Trophoblast cell (in vitro differentiated cells and primary cell): ENCODE data around the gene HHIPL2.

Experiments used
- DNase-seq, 2 donors: peaks; one replicate each; pipeline ENCODE4 v3.0.0-alpha.2; 2016
- H2AFZ ChIP-seq: 2 replicates; pipeline ENCODE4 v1.6.1; 2013; ENCODE audit warnings: low read length, moderate library complexity, mild to moderate bottlenecking; ENCODE audit not compliant: insufficient read depth, poor library complexity
- H2AK5ac ChIP-seq: 2 replicates; pipeline ENCODE4 v1.6.1; 2013; ENCODE audit warnings: mild to moderate bottlenecking, low read length
- H2BK120ac ChIP-seq: 2 replicates; pipeline ENCODE4 v1.6.1; 2013; ENCODE audit warnings: low read length, mild to moderate bottlenecking, moderate library complexity; ENCODE audit not compliant: insufficient read depth, poor library complexity
- H2BK12ac ChIP-seq: 2 replicates; pipeline ENCODE4 v1.6.1; 2013; ENCODE audit warnings: mild to moderate bottlenecking, low read length, moderate library complexity
- H2BK5ac ChIP-seq: 2 replicates; pipeline ENCODE4 v1.6.1; 2013; ENCODE audit warnings: low read length, low read depth, moderate library complexity, mild to moderate bottlenecking; ENCODE audit not compliant: poor library complexity
- H3K14ac ChIP-seq: 2 replicates; pipeline ENCODE4 v1.6.1; 2013; ENCODE audit warnings: mild to moderate bottlenecking, low read length
- H3K18ac ChIP-seq: 2 replicates; pipeline ENCODE4 v1.6.1; 2013; ENCODE audit warnings: mild to moderate bottlenecking, low read length
- H3K23ac ChIP-seq: 2 replicates; pipeline ENCODE4 v1.6.1; 2013; ENCODE audit warnings: low read length
- H3K27ac ChIP-seq: 2 replicates; pipeline ENCODE4 v1.5.1; 2013; ENCODE audit warnings: low read depth, mild to moderate bottlenecking, inconsistent platforms, low read length, moderate library complexity
- H3K27me3 ChIP-seq: 2 replicates; pipeline ENCODE4 v1.6.1; 2013; ENCODE audit warnings: inconsistent platforms, mild to moderate bottlenecking, low read length, moderate library complexity; ENCODE audit not compliant: insufficient read depth
- H3K36me3 ChIP-seq, 2 experiments: 1 replicate in 1 of 2; 2 replicates in 1 of 2; pipeline ENCODE4 v1.6.1; 2013; ENCODE audit warnings: low read length in 2 of 2, mild to moderate bottlenecking in 2 of 2, moderate library complexity in 1 of 2; ENCODE audit not compliant: insufficient read depth in 2 of 2, control insufficient read depth in 1 of 2
- H3K4ac ChIP-seq: 2 replicates; pipeline ENCODE4 v1.6.1; 2013; ENCODE audit warnings: low read depth, mild to moderate bottlenecking, low read length, moderate library complexity
- H3K4me1 ChIP-seq, 2 experiments: 1 replicate in 1 of 2; 2 replicates in 1 of 2; pipeline ENCODE4 v1.6.1; 2013; ENCODE audit warnings: low read length in 2 of 2, mild to moderate bottlenecking in 2 of 2, moderate library complexity in 1 of 2; ENCODE audit not compliant: insufficient read depth in 2 of 2, control insufficient read depth in 1 of 2
- H3K4me2 ChIP-seq: 2 replicates; pipeline ENCODE4 v1.6.1; 2013; ENCODE audit warnings: inconsistent platforms, mild to moderate bottlenecking, low read length, moderate library complexity
- H3K4me3 ChIP-seq: 2 replicates; pipeline ENCODE4 v1.5.1; 2013; ENCODE audit warnings: mild to moderate bottlenecking, low read depth, low read length, inconsistent platforms
- H3K79me1 ChIP-seq: one replicate; pipeline ENCODE4 v1.6.1; 2013; ENCODE audit warnings: low read length
- H3K79me2 ChIP-seq: 2 replicates; pipeline ENCODE4 v1.6.1; 2013; ENCODE audit warnings: low read length, mild to moderate bottlenecking; ENCODE audit not compliant: control insufficient read depth, insufficient read depth, poor library complexity
- H3K9ac ChIP-seq: 2 replicates; pipeline ENCODE4 v1.6.1; 2013; ENCODE audit warnings: mild to moderate bottlenecking, low read length
- H3K9me3 ChIP-seq: 2 replicates; pipeline ENCODE4 v1.6.1; 2013; ENCODE audit warnings: low read depth, mild to moderate bottlenecking, control low read depth, inconsistent platforms, low read length; ENCODE audit not compliant: insufficient read depth
- H4K12ac ChIP-seq: 2 replicates; pipeline ENCODE4 v1.6.1; 2013; ENCODE audit warnings: low read depth, mild to moderate bottlenecking, low read length, moderate library complexity
- H4K8ac ChIP-seq: 2 replicates; pipeline ENCODE4 v1.6.1; 2013; ENCODE audit warnings: low read depth, mild to moderate bottlenecking, low read length, moderate library complexity
- H4K91ac ChIP-seq: one replicate; pipeline ENCODE4 v1.6.1; 2013; ENCODE audit warnings: low read depth, mild to moderate bottlenecking, low read length, moderate library complexity
- WGBS: extraction: QIAGEN DNeasy Blood & Tissue Kit; methylation state at CpG from one replicate; pipeline ENCODE4 v1.1.7; 2013; ENCODE audit warnings: missing lambda C conversion rate; ENCODE audit not compliant: insufficient read length, insufficient coverage; ENCODE audit errors: extremely low coverage; 5-methylcytosine and 5-hydroxymethylcytosine counted together

Gene HHIPL2

GRCh38 chr1:222552882-222553281 lies 5.0 kb upstream of the HHIPL2 start:
- no CpG with 5 or more reads among the region's 5 CpGs for WGBS
- H3K4me2 ChIP-seq, result no peak overlapping the region

GRCh38 chr1:222547260-222547614 lies 667 bp downstream of the HHIPL2 start:
- H3K79me1 ChIP-seq, result no peaks in the 10 kb centered on the region
- no peaks in the 10 kb centered on the region for H3K79me2 ChIP-seq
- H3K27me3 ChIP-seq, result no peaks in the 10 kb centered on the region
- H3K9ac ChIP-seq, result no peak overlapping the region
- no peak overlapping the region for H2BK120ac ChIP-seq
- no peak overlapping the region for H2AFZ ChIP-seq
- no peak overlapping the region for H2AK5ac ChIP-seq
- no peak overlapping the region for H4K8ac ChIP-seq
- peak overlapping the region; percentile 21 for H4K91ac ChIP-seq
- no peak overlapping the region for H4K12ac ChIP-seq
- H3K18ac ChIP-seq, result no peak overlapping the region
- H3K36me3 ChIP-seq, result no peaks in the 10 kb centered on the region
- H2BK5ac ChIP-seq, result no peak overlapping the region
- H3K23ac ChIP-seq, result no peak overlapping the region
- no peak for DNase-seq
- no peak overlapping the region for H2BK12ac ChIP-seq
- no peak overlapping the region for H3K14ac ChIP-seq
- H3K4me1 ChIP-seq, result peaks cover 7 to 12% of the 10 kb centered on the region in 2 experiments
- no CpG with 5 or more reads among the region's 8 CpGs for WGBS
- H3K9me3 ChIP-seq, result no peaks in the 10 kb centered on the region
- H3K4me3 ChIP-seq, result no peak overlapping the region
- H3K4me2 ChIP-seq, result no peak overlapping the region
- no peak overlapping the region for H3K4ac ChIP-seq
- peak overlapping the region; percentile 15 for H3K27ac ChIP-seq

More at GRCh38 chr1:222552882-222553281, 5.0 kb upstream of the HHIPL2 start:
- no peak overlapping the region for H3K9ac ChIP-seq
- H3K4ac ChIP-seq, result no peak overlapping the region
- no peak overlapping the region for H4K12ac ChIP-seq
- H3K79me2 ChIP-seq, result no peaks in the 10 kb centered on the region
- H3K9me3 ChIP-seq, result no peaks in the 10 kb centered on the region
- H2BK120ac ChIP-seq, result no peak overlapping the region
- no peak overlapping the region for H3K18ac ChIP-seq
- peaks cover 6 to 8% of the 10 kb centered on the region in 2 experiments for H3K36me3 ChIP-seq
- DNase-seq, result no peak
- H4K8ac ChIP-seq, result no peak overlapping the region
- no peaks in the 10 kb centered on the region for H3K79me1 ChIP-seq
- H2AK5ac ChIP-seq, result no peak overlapping the region
- no peak overlapping the region for H2BK12ac ChIP-seq
- H2AFZ ChIP-seq, result no peak overlapping the region
- H4K91ac ChIP-seq, result no peak overlapping the region
- H3K4me1 ChIP-seq, result peaks cover 0 to 2% of the 10 kb centered on the region in 2 experiments
- H3K14ac ChIP-seq, result no peak overlapping the region
- H2BK5ac ChIP-seq, result no peak overlapping the region
- no peak overlapping the region for H3K23ac ChIP-seq
- no peak overlapping the region for H3K4me3 ChIP-seq
- no peaks in the 10 kb centered on the region for H3K27me3 ChIP-seq
- no peak overlapping the region for H3K27ac ChIP-seq

GRCh38 chr1:222546548-222547259 lies 1.2 kb downstream of the HHIPL2 start:
- H2AK5ac ChIP-seq, result no peak overlapping the region
- no peak overlapping the region for H2BK12ac ChIP-seq
- DNase-seq, result peak in 1 of 2 donors; percentile 55
- WGBS, result no CpG with 5 or more reads among the region's 7 CpGs
- H2AFZ ChIP-seq, result no peak overlapping the region
- H4K12ac ChIP-seq, result no peak overlapping the region
- H4K8ac ChIP-seq, result no peak overlapping the region
- H3K18ac ChIP-seq, result no peak overlapping the region
- no peak overlapping the region for H2BK5ac ChIP-seq
- H3K27ac ChIP-seq, result no peak overlapping the region
- no peaks in the 10 kb centered on the region for H3K36me3 ChIP-seq
- H3K14ac ChIP-seq, result no peak overlapping the region
- peak overlapping the region; percentile 24 for H3K4me2 ChIP-seq
- no peak overlapping the region for H3K4me3 ChIP-seq
- no peak overlapping the region for H2BK120ac ChIP-seq
- no peaks in the 10 kb centered on the region for H3K79me1 ChIP-seq
- no peak overlapping the region for H3K23ac ChIP-seq
- no peak overlapping the region for H4K91ac ChIP-seq
- no peaks in the 10 kb centered on the region for H3K27me3 ChIP-seq
- H3K4me1 ChIP-seq, result peaks cover 7 to 12% of the 10 kb centered on the region in 2 experiments
- no peak overlapping the region for H3K9ac ChIP-seq
- H3K79me2 ChIP-seq, result no peaks in the 10 kb centered on the region
- H3K9me3 ChIP-seq, result no peaks in the 10 kb centered on the region
- no peak overlapping the region for H3K4ac ChIP-seq

- H3K79me2 ChIP-seq, result no peaks in the 10 kb centered on the region
- no peak overlapping the region for H4K91ac ChIP-seq
- no peaks in the 10 kb centered on the region for H3K27me3 ChIP-seq
- H2BK12ac ChIP-seq, result no peak overlapping the region
- no peak for DNase-seq
- no peak overlapping the region for H2AK5ac ChIP-seq
- H3K18ac ChIP-seq, result no peak overlapping the region
- H3K4me1 ChIP-seq, result peaks cover 7 to 12% of the 10 kb centered on the region in 2 experiments
- no peak overlapping the region for H2BK5ac ChIP-seq
- no peak overlapping the region for H3K4me3 ChIP-seq
- no peak overlapping the region for H2BK120ac ChIP-seq
- WGBS, result no CpG with 5 or more reads among the region's 7 CpGs
- H3K79me1 ChIP-seq, result no peaks in the 10 kb centered on the region
- no peaks in the 10 kb centered on the region for H3K9me3 ChIP-seq
- no peak overlapping the region for H3K4me2 ChIP-seq
- H3K27ac ChIP-seq, result no peak overlapping the region
- H2AFZ ChIP-seq, result no peak overlapping the region
- H4K12ac ChIP-seq, result no peak overlapping the region
- no peak overlapping the region for H4K8ac ChIP-seq
- no peaks in the 10 kb centered on the region for H3K36me3 ChIP-seq
- no peak overlapping the region for H3K9ac ChIP-seq
- H3K4ac ChIP-seq, result no peak overlapping the region
- no peak overlapping the region for H3K23ac ChIP-seq
- no peak overlapping the region for H3K14ac ChIP-seq
Measured at GRCh38 chr1:222546091-222546490, 1.8 kb downstream of the HHIPL2 start.
